ENCODE measurements around the gene ARHGAP26. TPM values are rescaled to one million over a fixed set of nuclear protein-coding genes. Genes with fewer than 3 reads are reported as not detected.
"Not testable (repeated sequence)": the region's sequence is repeated elsewhere in the genome, so short reads cannot be mapped to it uniquely, and the experiment has no call there.

ARHGAP26 gene
- total and polyA plus RNA-seq, 7 donors, result 2.5 to 28.7 (median 12.0) TPM

DNA sequence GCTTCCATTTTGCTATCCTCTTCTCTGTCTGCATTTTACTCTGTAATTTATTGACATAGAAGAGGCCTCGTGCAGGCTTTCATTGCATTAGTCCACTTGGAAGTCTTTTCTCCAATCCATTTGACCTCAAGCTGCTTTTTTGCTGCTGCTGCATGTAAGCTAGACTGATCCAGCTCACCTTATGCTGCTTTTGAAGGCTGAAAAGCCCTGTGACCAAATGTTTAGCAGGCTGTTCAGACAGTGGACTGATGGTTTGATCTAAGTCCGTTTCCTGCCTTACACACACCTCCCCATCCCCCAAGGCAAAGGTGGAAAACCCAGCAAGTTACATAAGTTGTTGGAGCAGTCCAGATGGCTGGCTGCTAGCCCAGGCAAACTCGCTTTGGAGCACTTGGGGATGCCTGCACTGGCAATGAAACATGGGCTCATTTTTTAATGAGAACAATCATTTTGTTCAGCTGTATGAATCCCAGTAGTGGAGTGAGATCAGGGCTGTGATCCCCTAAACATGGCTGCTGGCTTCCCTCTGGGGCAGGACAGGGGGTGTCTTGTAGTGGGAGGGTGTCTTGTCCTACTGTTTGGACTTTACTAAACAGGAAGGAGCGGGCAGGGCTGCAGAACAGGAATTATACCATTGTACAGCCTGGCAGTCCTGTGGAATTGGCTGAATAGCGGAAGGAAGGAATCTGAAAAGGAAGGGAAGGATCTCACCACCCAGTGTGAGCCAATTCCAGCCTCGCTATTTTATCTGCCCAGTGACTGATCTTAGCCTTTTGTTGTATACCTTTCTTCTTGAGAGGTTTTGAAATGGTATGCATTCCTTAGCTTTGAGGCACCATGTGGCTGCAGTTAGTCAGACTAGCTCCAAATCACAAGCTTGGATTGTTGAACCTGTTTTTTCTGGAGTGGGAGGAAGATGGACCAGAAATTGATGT is 212.0 kb downstream of the ARHGAP26 start:
- peak; percentile 22 to 66 (median 48) for ATAC-seq
- no peaks in the 10 kb centered on the region for H3K36me3 ChIP-seq (ENCODE audit: insufficient read depth in 1 of 2, low read depth in 1 of 2)
- TF ChIP-seq, protein P1, sequence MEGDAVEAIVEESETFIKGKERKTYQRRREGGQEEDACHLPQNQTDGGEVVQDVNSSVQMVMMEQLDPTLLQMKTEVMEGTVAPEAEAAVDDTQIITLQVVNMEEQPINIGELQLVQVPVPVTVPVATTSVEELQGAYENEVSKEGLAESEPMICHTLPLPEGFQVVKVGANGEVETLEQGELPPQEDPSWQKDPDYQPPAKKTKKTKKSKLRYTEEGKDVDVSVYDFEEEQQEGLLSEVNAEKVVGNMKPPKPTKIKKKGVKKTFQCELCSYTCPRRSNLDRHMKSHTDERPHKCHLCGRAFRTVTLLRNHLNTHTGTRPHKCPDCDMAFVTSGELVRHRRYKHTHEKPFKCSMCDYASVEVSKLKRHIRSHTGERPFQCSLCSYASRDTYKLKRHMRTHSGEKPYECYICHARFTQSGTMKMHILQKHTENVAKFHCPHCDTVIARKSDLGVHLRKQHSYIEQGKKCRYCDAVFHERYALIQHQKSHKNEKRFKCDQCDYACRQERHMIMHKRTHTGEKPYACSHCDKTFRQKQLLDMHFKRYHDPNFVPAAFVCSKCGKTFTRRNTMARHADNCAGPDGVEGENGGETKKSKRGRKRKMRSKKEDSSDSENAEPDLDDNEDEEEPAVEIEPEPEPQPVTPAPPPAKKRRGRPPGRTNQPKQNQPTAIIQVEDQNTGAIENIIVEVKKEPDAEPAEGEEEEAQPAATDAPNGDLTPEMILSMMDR (IDR thresholded peaks at IDR 0.05), result no peak
- no peaks in the 10 kb centered on the region for H3K9me3 ChIP-seq
- H3K4me1 ChIP-seq, result peaks cover 25% of the 10 kb centered on the region
- no peak overlapping the region for H3K4me3 ChIP-seq
- no peaks in the 10 kb centered on the region for H3K27me3 ChIP-seq (ENCODE audit: insufficient read depth in 3 of 3, low read length in 2 of 3)
- intact Hi-C loops (cut with DNase I), result no loop called here
- peak overlapping the region; percentile 2 for H3K27ac ChIP-seq
- DNase-seq, result peak; percentile 51 to 80
- 19 to 27% (median 23%) methylated on average over 6 of the region's 6 CpGs for WGBS, 3 donors

GRCh38 chr5:142982821-142983200 is 212.6 kb downstream of the ARHGAP26 start:
- H3K4me3 ChIP-seq, result no peak overlapping the region
- no peak overlapping the region for H3K27ac ChIP-seq
- H3K9me3 ChIP-seq, result no peaks in the 10 kb centered on the region
- peak; percentile 43 to 61 (median 53) for ATAC-seq
- DNase-seq, result no peak
- no peaks in the 10 kb centered on the region for H3K27me3 ChIP-seq (ENCODE audit: insufficient read depth in 3 of 3, low read length in 2 of 3)
- 85 to 90% (median 90%) methylated on average over 4 of the region's 4 CpGs for WGBS, 3 donors
- TF ChIP-seq, protein P1 (IDR thresholded peaks at IDR 0.05), result peak; percentile 12
- H3K36me3 ChIP-seq (ENCODE audit: insufficient read depth in 1 of 2, low read depth in 1 of 2), result no peaks in the 10 kb centered on the region
- H3K4me1 ChIP-seq, result peaks cover 25% of the 10 kb centered on the region
- intact Hi-C loops (cut with DNase I), result no loop called here

- H3K9me3 ChIP-seq, result no peaks in the 10 kb centered on the region
- H3K4me3 ChIP-seq, result no peak overlapping the region
- WGBS, 3 donors, result 63 to 69% (median 68%) methylated on average over 1 of the region's 1 CpG
- ATAC-seq (no peak), DNase-seq (no peak)
- H3K4me1 ChIP-seq, result peaks cover 25% of the 10 kb centered on the region
- TF ChIP-seq, protein P1 (IDR thresholded peaks at IDR 0.05), result no peak
- H3K27ac ChIP-seq, result no peak overlapping the region
- no peaks in the 10 kb centered on the region for H3K27me3 ChIP-seq (ENCODE audit: insufficient read depth in 3 of 3, low read length in 2 of 3)
- no peaks in the 10 kb centered on the region for H3K36me3 ChIP-seq (ENCODE audit: insufficient read depth in 1 of 2, low read depth in 1 of 2)
- intact Hi-C loops (cut with DNase I), result no loop called here
These were observed 213.8 kb downstream of the ARHGAP26 start for GRCh38 chr5:142984011-142984410.

- H3K36me3 ChIP-seq (ENCODE audit: insufficient read depth in 1 of 2, low read depth in 1 of 2), result no peaks in the 10 kb centered on the region
- TF ChIP-seq, protein P1 (IDR thresholded peaks at IDR 0.05), result no peak
- peaks cover 25% of the 10 kb centered on the region for H3K4me1 ChIP-seq
- no peaks in the 10 kb centered on the region for H3K9me3 ChIP-seq
- DNase-seq, result no peak
- H3K27ac ChIP-seq, result no peak overlapping the region
- intact Hi-C loops (cut with DNase I), result no loop called here
- no peaks in the 10 kb centered on the region for H3K27me3 ChIP-seq (ENCODE audit: insufficient read depth in 3 of 3, low read length in 2 of 3)
- 97 to 99% (median 99%) methylated on average over 2 of the region's 2 CpGs for WGBS, 3 donors
- H3K4me3 ChIP-seq, result no peak overlapping the region
- no peak for ATAC-seq
These were observed 214.3 kb downstream of the ARHGAP26 start for GRCh38 chr5:142984525-142984924.

GRCh38 chr5:142989270-142989669 is 219.1 kb downstream of the ARHGAP26 start:
- H3K27me3 ChIP-seq (ENCODE audit: insufficient read depth in 3 of 3, low read length in 2 of 3); intact Hi-C loops (cut with DNase I); H3K4me3 ChIP-seq; ATAC-seq; H3K36me3 ChIP-seq (ENCODE audit: insufficient read depth in 1 of 2, low read depth in 1 of 2); DNase-seq; H3K27ac ChIP-seq; H3K4me1 ChIP-seq; H3K9me3 ChIP-seq: not testable (repeated sequence)
- WGBS, 3 donors, result 96 to 97% (median 97%) methylated on average over 1 of the region's 1 CpG

GRCh38 chr5:142990073-142990472 is 219.9 kb downstream of the ARHGAP26 start:
- H3K27me3 ChIP-seq (ENCODE audit: insufficient read depth in 3 of 3, low read length in 2 of 3); DNase-seq; H3K4me1 ChIP-seq; H3K4me3 ChIP-seq; H3K36me3 ChIP-seq (ENCODE audit: insufficient read depth in 1 of 2, low read depth in 1 of 2); ATAC-seq; intact Hi-C loops (cut with DNase I); H3K27ac ChIP-seq; H3K9me3 ChIP-seq: not testable (repeated sequence)
- WGBS, 3 donors, result 91 to 94% (median 93%) methylated on average over 8 of the region's 8 CpGs
